HepG2 (cell line): ENCODE measurements around the gene ZNF839. TPM values are rescaled to one million over a fixed set of nuclear protein-coding genes. Genes with fewer than 3 reads are reported as not detected.
A peak's percentile ranks its signal among the peaks of the same experiment; 100 is the strongest.

Experiments
- DZIP1 ChIP-seq: sonication (generic); formaldehyde crosslinking; IDR thresholded peaks from 2 replicates; pipeline ENCODE4 v1.5.0; 2020; ENCODE audit warnings: mild to moderate bottlenecking, missing genetic modification reagents
- FOXA1 ChIP-seq, 2 experiments: fragments of 450-650 bp in 1 of 2; sonication (generic) in 1 of 2; formaldehyde crosslinking in 1 of 2; IDR thresholded peaks; 2 replicates each; pipeline versions ENCODE4 v1.4.0 to v1.6.1; 2016 to 2020; ENCODE audit warnings: missing genetic modification reagents in 1 of 2
- FOXO4 ChIP-seq: sonication (generic); formaldehyde crosslinking; conservative IDR thresholded peaks from 2 replicates; pipeline ENCODE4 v1.8.1; 2023; ENCODE audit warnings: missing genetic modification reagents
- GRHL1 ChIP-seq: sonication (generic); formaldehyde crosslinking; conservative IDR thresholded peaks from 2 replicates; pipeline ENCODE4 v1.8.0; 2022; ENCODE audit warnings: missing genetic modification reagents
- NCOA2 ChIP-seq: sonication (generic); formaldehyde crosslinking; IDR thresholded peaks from 2 replicates; pipeline ENCODE4 v1.8.0; 2022; ENCODE audit warnings: inconsistent platforms
- PTBP1 ChIP-seq: fragments of 200-400 bp; formaldehyde crosslinking; IDR thresholded peaks from 2 replicates; pipeline ENCODE4 v1.6.1; 2018; ENCODE audit warnings: low read length, low read depth; ENCODE audit not compliant: poor library complexity, severe bottlenecking
- RORA ChIP-seq: sonication (generic); formaldehyde crosslinking; IDR thresholded peaks from 2 replicates; pipeline ENCODE4 v1.5.0; 2020; ENCODE audit warnings: mild to moderate bottlenecking, missing genetic modification reagents, moderate library complexity
- SSRP1 ChIP-seq: IDR thresholded peaks from 2 replicates; pipeline ENCODE4 v1.6.1; 2016; ENCODE audit warnings: control low read depth
- TCF7 ChIP-seq: sonication (generic); IDR thresholded peaks from 2 replicates; pipeline ENCODE4 v1.6.1; 2016; ENCODE audit warnings: antibody characterized with exemption, low read depth
- U2AF2 ChIP-seq: fragments of 200-400 bp; formaldehyde crosslinking; IDR thresholded peaks from 2 replicates; pipeline ENCODE4 v1.6.1; 2017; ENCODE audit warnings: low read depth, mild to moderate bottlenecking, low read length
- ZFAT ChIP-seq: sonication (generic); formaldehyde crosslinking; conservative IDR thresholded peaks from 2 replicates; pipeline ENCODE4 v1.8.1; 2023; ENCODE audit warnings: missing genetic modification reagents, inconsistent platforms
- ZNF136 ChIP-seq: sonication (generic); formaldehyde crosslinking; IDR thresholded peaks from 2 replicates; pipeline ENCODE4 v1.8.1; 2022; ENCODE audit warnings: low read depth, mild to moderate bottlenecking, moderate library complexity, missing genetic modification reagents
- ZNF33B ChIP-seq: sonication (generic); formaldehyde crosslinking; IDR thresholded peaks from 2 replicates; pipeline ENCODE4 v1.5.1; 2020; ENCODE audit warnings: mild to moderate bottlenecking, missing genetic modification reagents
- ZNF567 ChIP-seq: sonication (generic); formaldehyde crosslinking; IDR thresholded peaks from 2 replicates; pipeline ENCODE4 v1.8.1; 2023; ENCODE audit warnings: mild to moderate bottlenecking, missing genetic modification reagents, borderline replicate concordance
- polyA plus RNA-seq, 8 experiments: library from polyadenylated mRNA; depleted of rRNA in 3 of 8; stranded (reverse) in 7 of 8; unstranded in 1 of 8; fragments of >200 nt; fragmentation: Illumina TruSeq in 4 of 8; extraction: Trizol in 4 of 8; gene quantifications; 2 replicates each; pipeline versions ENCODE4 v1.2.1 to v1.2.3, GENCODE V29; 2011 to 2016; ENCODE audit warnings: low read depth in 4 of 8, missing spikeins in 1 of 8, mixed read lengths in 1 of 8; ENCODE audit not compliant: insufficient read depth in 1 of 8
- total RNA-seq, 5 experiments: library from RNA; depleted of rRNA; stranded (reverse); fragments of >200 nt; fragmentation: Illumina TruSeq; extraction: Trizol; gene quantifications; 2 replicates each; pipeline ENCODE4 v1.2.3, GENCODE V29; 2016; ENCODE audit warnings: low read depth in 1 of 5
- TF ChIP-seq, protein P1 (sequence below): sonication (generic); formaldehyde crosslinking; IDR thresholded peaks from 2 replicates; pipeline ENCODE4 v1.5.0; 2020; ENCODE audit warnings: missing genetic modification reagents, mild to moderate bottlenecking, borderline replicate concordance
- TF ChIP-seq, protein P2 (sequence below): sonication (generic); formaldehyde crosslinking; IDR thresholded peaks from 2 replicates; pipeline ENCODE4 v1.4.0; 2020; ENCODE audit warnings: missing genetic modification reagents, borderline replicate concordance

Gene ZNF839
- total and polyA plus RNA-seq, 2 of the 13 experiments (the other 11 are each of a cell fraction or from before 2014, with no cell fraction given) = 11.1 to 12.8 TPM

- TF ChIP-seq, protein P1, sequence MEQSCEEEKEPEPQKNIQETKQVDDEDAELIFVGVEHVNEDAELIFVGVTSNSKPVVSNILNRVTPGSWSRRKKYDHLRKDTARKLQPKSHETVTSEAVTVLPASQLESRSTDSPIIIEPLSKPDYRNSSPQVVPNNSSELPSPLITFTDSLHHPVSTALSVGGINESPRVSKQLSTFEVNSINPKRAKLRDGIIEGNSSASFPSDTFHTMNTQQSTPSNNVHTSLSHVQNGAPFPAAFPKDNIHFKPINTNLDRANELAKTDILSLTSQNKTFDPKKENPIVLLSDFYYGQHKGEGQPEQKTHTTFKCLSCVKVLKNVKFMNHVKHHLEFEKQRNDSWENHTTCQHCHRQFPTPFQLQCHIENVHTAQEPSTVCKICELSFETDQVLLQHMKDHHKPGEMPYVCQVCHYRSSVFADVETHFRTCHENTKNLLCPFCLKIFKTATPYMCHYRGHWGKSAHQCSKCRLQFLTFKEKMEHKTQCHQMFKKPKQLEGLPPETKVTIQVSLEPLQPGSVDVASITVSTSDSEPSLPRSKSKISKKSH (CRISPR knock-in tag) = peak; percentile 59; the same call in 1 of the 2 replicates
- TF ChIP-seq TCF7 (no peak), ZFAT (no peak), FOXO4 (CRISPR knock-in tag) (no peak), PTBP1 (no peak), SSRP1 (CRISPR knock-in tag) (no peak), RORA (no peak), U2AF2 (no peak), ZNF33B (0 out of 2 replicates have a peak, but pooled peaks have one; percentile 58), FOXA1 (IDR thresholded peaks at IDR 0.05) (no peak), FOXA1 (CRISPR knock-in tag; IDR thresholded peaks at IDR 0.05) (no peak), ZNF136 (CRISPR knock-in tag) (0 out of 2 replicates have a peak, but pooled peaks have one; percentile 67), GRHL1 (CRISPR knock-in tag) (no peak), DZIP1 (CRISPR knock-in tag) (no peak), NCOA2 (CRISPR knock-in tag) (no peak), ZNF567 (CRISPR knock-in tag) (0 out of 2 replicates have a peak, but pooled peaks have one; percentile 33)
- TF ChIP-seq, protein P2, sequence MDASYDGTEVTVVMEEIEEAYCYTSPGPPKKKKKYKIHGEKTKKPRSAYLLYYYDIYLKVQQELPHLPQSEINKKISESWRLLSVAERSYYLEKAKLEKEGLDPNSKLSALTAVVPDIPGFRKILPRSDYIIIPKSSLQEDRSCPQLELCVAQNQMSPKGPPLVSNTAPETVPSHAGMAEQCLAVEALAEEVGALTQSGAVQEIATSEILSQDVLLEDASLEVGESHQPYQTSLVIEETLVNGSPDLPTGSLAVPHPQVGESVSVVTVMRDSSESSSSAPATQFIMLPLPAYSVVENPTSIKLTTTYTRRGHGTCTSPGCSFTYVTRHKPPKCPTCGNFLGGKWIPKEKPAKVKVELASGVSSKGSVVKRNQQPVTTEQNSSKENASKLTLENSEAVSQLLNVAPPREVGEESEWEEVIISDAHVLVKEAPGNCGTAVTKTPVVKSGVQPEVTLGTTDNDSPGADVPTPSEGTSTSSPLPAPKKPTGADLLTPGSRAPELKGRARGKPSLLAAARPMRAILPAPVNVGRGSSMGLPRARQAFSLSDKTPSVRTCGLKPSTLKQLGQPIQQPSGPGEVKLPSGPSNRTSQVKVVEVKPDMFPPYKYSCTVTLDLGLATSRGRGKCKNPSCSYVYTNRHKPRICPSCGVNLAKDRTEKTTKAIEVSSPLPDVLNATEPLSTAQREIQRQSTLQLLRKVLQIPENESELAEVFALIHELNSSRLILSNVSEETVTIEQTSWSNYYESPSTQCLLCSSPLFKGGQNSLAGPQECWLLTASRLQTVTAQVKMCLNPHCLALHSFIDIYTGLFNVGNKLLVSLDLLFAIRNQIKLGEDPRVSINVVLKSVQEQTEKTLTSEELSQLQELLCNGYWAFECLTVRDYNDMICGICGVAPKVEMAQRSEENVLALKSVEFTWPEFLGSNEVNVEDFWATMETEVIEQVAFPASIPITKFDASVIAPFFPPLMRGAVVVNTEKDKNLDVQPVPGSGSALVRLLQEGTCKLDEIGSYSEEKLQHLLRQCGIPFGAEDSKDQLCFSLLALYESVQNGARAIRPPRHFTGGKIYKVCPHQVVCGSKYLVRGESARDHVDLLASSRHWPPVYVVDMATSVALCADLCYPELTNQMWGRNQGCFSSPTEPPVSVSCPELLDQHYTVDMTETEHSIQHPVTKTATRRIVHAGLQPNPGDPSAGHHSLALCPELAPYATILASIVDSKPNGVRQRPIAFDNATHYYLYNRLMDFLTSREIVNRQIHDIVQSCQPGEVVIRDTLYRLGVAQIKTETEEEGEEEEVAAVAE (CRISPR knock-in tag) = no peak; the same call in 1 of the 2 replicates
These were observed 5.1 kb upstream of the ZNF839 start (continued) for GRCh38 chr14:102314242-102315011.
